8988T (cell line): ENCODE results near the gene MGAT5B.
A peak's percentile ranks its signal among the peaks of the same experiment; 100 is the strongest.
"Not testable (repeated sequence)": the region's sequence is repeated elsewhere in the genome, so short reads cannot be mapped to it uniquely, and the experiment has no call there.

Source experiments
- DNase-seq: peaks from one replicate; pipeline ENCODE4 v3.0.0; 2011

MGAT5B gene

GRCh38 chr17:76868176-76868668 is at the start of gene MGAT5B:
TSS of gene MGAT5B (plus strand) at chr17:76868404. CDS start at chr17:76869030, 626 bp downstream.
- DNase-seq, result peak; percentile 96

DNA sequence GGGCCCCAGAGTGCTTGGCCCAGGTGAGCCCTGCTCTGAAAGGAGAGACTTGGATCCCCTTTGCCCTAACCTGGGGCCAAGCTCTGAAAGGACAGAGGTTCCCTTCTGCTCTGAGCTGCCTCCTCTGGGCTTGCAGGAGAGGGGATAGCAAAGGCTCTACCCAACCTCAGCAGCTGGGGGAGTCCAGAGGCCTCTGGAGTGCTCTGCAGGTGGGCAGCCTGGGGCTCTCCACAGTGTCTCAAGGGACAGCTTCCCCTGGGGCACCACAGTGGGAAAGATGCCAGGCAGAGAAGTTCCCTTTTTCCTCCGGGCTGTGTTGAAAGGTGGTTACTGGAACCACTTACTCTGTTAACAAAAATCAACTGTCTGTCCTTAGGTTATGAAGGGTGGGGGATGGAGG is 48.2 kb upstream of the MGAT5B start:
- no peak for DNase-seq

GRCh38 chr17:76820561-76820960 is 47.6 kb upstream of the MGAT5B start:
- no peak for DNase-seq

DNA sequence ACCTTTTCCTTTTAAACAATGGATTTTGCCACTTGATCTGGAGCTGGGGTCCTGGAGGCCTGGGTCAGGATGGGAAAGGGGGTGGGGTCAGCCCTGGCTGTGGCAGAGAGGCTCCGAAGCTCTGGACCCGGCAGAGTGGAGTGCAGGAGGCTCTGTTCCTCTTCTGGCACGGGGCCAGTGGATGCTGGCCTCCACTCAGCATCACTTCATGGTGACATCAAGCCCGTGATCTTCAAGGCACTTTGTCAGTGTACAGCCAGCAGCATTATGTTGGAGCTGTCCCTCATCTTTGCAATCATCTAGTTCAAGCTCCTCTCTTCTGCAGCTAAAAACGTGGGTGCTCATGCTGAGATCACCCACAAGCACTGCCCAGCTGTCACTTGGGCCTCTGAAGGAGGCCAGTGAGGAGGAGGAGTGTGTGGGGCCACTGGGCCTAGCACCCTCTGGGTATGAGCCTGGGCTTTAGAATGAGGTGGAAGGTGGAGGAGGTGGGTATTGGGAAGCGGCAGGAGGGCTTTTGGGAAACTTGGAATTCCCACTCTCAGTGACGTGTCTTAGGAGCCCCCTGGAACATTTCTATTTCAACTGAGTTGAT is 45.9 kb upstream of the MGAT5B start:
- no peak for DNase-seq

DNA sequence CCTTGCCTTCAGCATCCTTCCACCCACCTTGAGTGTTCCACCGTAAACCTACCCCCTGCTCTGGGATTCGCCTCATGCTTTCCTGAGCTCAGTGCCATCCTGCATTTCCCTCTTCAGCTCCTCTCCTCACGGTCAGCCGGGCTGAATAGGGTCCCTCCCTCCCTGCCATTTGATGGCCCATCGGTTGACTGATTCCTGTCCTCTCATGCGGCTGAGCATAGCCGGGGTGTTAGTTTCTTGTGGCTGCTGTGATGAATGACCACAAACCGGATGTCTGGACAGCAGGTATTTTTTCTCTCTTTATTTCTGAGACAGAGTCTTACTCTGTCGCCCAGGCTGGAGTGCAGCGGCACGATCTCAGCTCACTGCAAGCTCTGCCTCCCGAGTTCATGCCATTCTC is 44.1 kb upstream of the MGAT5B start:
- no peak for DNase-seq

DNA sequence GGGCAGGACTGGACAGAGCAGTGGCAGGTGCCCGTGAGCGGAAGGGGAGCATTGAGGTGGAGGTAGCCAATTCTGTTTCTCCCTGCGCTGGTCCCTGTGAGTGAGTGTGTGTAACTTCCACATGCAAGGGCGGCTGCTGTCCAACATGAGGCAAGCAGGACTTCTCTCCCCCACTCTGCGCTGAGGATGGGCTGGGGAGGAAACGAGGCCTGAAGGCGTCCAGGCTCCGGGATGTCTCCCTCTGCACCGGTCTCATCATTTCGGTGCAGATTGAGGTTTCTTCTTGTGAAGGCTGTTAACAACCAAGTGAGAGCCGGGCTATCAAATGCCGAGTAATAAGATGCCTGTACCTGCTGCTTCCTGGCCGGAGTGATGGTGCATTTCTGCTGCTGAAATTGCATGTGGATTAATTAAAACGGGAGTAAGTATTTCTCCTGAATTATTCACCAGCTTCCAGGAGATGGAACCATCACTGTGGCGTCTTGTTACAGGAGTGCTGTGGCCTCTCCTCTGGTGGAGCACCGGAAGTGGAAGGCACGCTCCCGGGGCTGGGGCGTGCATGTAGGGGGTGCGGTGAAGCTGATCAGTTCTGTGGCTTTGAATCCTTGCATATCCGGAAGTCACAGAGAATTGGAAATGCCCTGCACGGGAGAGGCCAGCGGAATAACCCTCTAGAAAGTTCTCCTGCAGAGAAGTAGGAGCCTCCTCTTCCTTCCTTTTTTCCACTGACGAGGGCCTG is 41.7 kb upstream of the MGAT5B start:
- no peak for DNase-seq

- DNase-seq, result no peak
Measured at GRCh38 chr17:76827736-76828135, 40.5 kb upstream of the MGAT5B start.

GRCh38 chr17:76830987-76831715 is 37.1 kb upstream of the MGAT5B start:
- DNase-seq, result no peak

DNA sequence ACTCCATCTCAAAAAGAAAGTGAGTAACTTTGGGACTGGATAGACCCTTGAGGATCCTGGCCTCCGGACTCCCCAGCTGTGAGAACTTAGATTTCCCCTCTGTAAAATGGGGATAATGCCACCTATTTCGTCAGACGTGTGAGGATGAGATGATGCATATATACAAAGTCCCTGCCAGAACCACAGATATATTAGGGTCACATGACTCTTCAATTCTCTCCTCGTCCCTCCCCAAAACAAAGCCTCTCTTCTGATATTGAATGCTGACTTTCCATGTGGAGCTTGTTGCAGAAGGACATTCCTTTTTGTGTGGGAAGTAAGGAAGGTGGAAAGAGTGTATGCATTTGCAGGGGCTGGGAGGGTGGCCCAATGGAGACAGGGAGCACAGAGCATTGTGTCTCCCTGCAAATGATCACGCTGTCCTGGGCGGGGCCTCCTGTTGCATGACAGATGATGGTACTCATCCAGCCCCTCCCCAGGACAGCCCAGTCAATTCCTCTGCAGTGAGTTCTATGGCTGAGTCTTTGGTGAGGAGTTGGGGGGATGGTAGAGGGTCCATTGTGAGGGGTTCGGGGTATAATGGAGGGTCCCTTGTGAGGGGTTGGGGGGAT is 35.1 kb upstream of the MGAT5B start:
- no peak for DNase-seq

- no peak for DNase-seq
Measured at GRCh38 chr17:76833747-76834146, 34.5 kb upstream of the MGAT5B start.

DNA sequence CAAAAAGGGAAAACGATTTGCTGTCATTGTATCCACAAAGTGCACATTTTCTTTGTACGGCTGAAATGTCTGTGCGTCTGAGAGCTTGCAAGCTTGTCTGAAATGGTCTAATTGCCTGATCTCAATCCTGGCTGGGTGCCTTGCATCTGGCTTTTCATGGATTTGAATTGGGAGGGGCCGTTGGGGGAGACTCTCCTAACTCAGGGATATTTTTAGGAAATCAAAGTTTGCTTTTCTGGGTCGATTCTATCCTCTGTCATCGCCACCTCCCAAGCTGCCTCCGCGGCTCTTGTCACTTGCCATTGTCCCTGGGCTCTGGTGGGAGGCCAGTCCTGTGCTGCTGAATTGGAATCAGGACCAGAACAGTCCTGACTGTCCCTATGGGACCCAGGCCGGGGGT is 33.3 kb upstream of the MGAT5B start:
- no peak for DNase-seq

DNA sequence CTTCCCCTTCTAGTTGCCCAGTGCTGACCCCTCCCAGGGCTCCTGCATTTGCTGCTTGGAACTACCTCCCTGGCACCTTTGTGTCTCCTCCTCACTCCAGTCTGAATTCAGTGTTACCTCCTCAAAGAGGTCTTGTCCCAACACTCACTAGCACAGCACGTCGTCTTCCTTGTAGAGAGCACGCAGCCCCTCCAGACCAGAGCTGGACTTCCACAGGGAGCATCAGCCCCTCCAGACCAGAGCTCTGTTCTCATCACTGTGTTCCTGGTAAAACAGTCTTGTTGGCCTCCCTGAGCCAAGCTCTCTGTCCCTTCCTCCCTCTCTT is 27.8 kb upstream of the MGAT5B start:
- no peak for DNase-seq

GRCh38 chr17:76840884-76841775 is 27.1 kb upstream of the MGAT5B start:
- no peak for DNase-seq

DNA sequence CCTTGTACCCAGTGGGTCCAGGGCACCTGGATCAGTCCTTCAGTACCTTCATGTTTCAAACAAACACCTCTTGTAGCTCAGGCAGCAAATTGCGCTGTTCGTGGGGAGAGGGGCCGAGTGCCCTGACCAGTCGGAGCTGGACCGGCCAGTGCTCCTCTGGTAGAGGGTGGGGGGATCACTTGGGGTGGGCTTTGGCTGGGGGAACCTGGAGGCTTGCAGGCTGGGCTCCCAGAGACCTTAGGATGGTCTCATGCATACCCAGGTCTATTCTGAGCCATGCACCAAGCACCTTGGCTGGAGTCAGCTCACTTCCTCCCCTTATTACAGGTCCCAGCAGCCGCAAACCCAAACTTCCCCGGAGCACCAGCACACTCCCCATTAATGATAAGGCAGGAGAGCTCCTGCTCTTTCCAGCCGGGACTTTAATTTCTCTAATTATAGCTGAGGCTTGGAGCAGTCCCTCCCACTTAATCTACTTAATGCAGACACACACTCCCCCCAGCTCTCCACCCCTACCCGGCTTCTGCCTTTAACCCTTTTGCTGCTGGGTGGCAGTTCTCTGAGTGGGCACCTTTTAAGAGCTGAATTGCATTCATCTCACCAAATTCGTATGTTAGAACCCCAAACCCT is 26.3 kb upstream of the MGAT5B start:
- no peak for DNase-seq

GRCh38 chr17:76843068-76843467 is 25.1 kb upstream of the MGAT5B start:
- not testable (repeated sequence) for DNase-seq

DNA sequence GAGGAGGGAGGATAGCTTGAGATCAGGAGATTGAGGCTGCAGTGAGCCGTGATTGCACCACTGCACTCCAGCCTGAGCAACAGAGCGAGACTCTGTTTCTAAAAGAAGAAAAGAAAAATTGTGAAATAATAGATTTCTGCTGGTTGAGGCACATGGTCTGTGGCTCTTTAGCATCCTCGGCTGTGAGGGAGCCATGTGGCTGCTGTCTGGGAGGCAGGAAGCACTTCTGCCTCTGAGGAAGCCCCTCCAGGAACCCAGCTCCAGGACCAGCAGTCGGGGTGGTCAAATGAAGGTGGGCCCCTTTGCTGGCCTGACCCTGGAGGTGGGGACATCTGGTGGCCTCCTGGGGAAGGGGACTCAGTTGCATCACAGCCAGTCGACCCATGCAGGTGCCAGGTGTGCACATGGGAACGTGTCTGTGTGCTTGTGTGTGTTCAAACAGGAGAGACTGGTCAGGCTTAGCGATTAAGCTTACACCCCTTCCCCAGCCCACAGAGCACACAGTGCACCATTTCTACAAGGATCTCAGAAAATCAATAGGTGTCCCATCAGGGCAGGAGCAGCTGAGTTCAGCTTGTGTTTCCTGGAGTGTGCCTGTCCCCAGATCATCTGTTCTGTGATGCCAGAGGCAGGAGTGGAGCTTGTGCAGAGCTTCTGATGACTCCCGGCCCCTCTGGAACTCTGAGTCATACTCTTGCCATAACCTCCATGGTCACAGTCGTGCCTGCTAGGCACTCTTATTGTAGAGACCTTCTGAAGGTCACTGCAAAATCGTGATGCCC is 24.3 kb upstream of the MGAT5B start:
- DNase-seq, result no peak

GRCh38 chr17:76844485-76844829 is 23.7 kb upstream of the MGAT5B start:
- DNase-seq, result no peak

DNA sequence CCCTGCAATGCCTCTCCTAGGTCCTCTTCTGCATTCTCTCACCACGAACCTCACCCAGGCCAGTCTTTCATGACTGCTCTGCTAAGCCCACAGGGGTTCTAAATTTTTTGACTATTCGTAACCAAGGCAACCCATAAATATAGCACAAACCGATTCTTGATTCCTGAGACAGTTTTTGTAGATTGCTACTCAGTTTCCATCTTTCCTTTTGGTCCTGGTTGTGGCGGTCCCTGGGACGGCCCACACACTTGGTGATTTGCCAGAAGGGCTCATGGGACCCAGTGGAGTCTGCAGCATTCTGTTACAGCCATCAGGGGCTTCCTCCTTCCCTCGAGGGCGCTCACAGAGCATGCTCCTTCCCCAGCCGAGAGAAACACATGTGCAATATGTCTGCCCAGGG is 23.4 kb upstream of the MGAT5B start:
- no peak for DNase-seq

- DNase-seq, result no peak
Measured at GRCh38 chr17:76845541-76846017, 22.6 kb upstream of the MGAT5B start.

GRCh38 chr17:76847031-76847430 is 21.2 kb upstream of the MGAT5B start:
- DNase-seq, result no peak

DNA sequence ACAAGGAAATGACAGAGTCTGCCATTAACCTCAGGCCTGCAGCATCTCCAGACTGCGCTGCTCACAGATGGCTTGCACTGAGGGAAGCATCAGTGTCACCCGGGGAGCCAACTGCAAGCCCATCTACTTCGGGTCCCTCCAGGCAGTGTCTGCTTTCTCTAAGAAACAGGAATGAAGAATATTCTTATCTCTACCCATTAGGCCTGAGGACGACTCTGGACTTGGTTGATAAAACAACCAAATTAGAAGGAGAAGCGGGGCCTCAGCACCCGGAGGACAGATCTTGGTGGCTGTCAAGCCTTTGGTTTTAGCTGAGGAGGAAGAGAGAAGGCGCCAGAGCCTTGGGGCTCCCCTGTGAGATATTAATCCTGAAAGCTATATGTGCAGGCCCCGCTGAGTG is 19.5 kb upstream of the MGAT5B start:
- no peak for DNase-seq
